ENCODE results near the gene PDLIM4. TPM values are rescaled to one million over a fixed set of nuclear protein-coding genes. Genes with fewer than 3 reads are reported as not detected.

PDLIM4 gene
- total RNA-seq, 1 donor from 2014 or later, result 56.6 TPM

- peak overlapping the region; percentile 99 for H3K27ac ChIP-seq (ENCODE audit: low read depth, low read length)
- H3K36me3 Mint-ChIP-seq (ENCODE audit: low read depth, unreplicated experiment), result peaks cover 6% of the 10 kb centered on the region
- peak overlapping the region; percentile 87 for H3K4me3 Mint-ChIP-seq (ENCODE audit: unreplicated experiment)
- H3K27ac Mint-ChIP-seq (ENCODE audit: unreplicated experiment), result peak overlapping the region; percentile 75
- peak overlapping the region; percentile 97 for H3K4me2 ChIP-seq (ENCODE audit: low read length)
- peaks cover 55% of the 10 kb centered on the region for H3K4me1 ChIP-seq (ENCODE audit: insufficient read depth, low read length)
- H3K4me3 ChIP-seq (ENCODE audit: insufficient read depth, low read depth, low read length), result peak overlapping the region; percentile 89
- DNase-seq (ENCODE audit: low read depth), result peak; percentile 50
- H3K9me3 Mint-ChIP-seq (ENCODE audit: unreplicated experiment), result peaks cover 3% of the 10 kb centered on the region
- H3K36me3 ChIP-seq (ENCODE audit: insufficient read depth, low read length), result peaks cover 14% of the 10 kb centered on the region
- peak overlapping the region; percentile 49 for H2AFZ ChIP-seq (ENCODE audit: low read depth, low read length)
- H3K27me3 ChIP-seq (ENCODE audit: insufficient read depth, low read length), result no peaks in the 10 kb centered on the region
- peak overlapping the region; percentile 100 for H3K9ac ChIP-seq (ENCODE audit: low read length)
- peaks cover 64% of the 10 kb centered on the region for H3K79me2 ChIP-seq (ENCODE audit: insufficient read depth, low read length)
- H4K20me1 ChIP-seq (ENCODE audit: insufficient read depth, low read length), result peaks cover 39% of the 10 kb centered on the region
- peaks cover 4% of the 10 kb centered on the region for H3K27me3 Mint-ChIP-seq (ENCODE audit: low read depth, unreplicated experiment)
- peaks cover 30% of the 10 kb centered on the region for H3K4me1 Mint-ChIP-seq (ENCODE audit: low read depth, unreplicated experiment)
- H3K9me3 ChIP-seq (ENCODE audit: insufficient read depth, low read depth, low read length), result no peaks in the 10 kb centered on the region
- TF ChIP-seq EZH2 (IDR thresholded peaks at IDR 0.05; ENCODE audit: insufficient read depth, low read length) (no peak), CTCF (IDR thresholded peaks at IDR 0.05; ENCODE audit: insufficient read depth, low read depth, low read length) (no peak)
- FAIRE-seq, result no peak
Observed at GRCh38 chr5:132258102-132259068, 889 bp downstream of the PDLIM4 start.

- DNase-seq (ENCODE audit: low read depth) (peak; percentile 91), FAIRE-seq (no peak)
- Histone ChIP-seq H3K36me3 (ENCODE audit: insufficient read depth, low read length) (peaks cover 18% of the 10 kb centered on the region), H2AFZ (ENCODE audit: low read depth, low read length) (no peak overlapping the region), H3K27me3 (ENCODE audit: insufficient read depth, low read length) (no peaks in the 10 kb centered on the region), H3K79me2 (ENCODE audit: insufficient read depth, low read length) (peaks cover 72% of the 10 kb centered on the region), H3K4me1 (ENCODE audit: insufficient read depth, low read length) (peaks cover 64% of the 10 kb centered on the region), H3K4me3 (ENCODE audit: insufficient read depth, low read depth, low read length) (peak overlapping the region; percentile 89), H3K27ac (ENCODE audit: low read depth, low read length) (peak overlapping the region; percentile 99), H3K9ac (ENCODE audit: low read length) (peak overlapping the region; percentile 100), H3K9me3 (ENCODE audit: insufficient read depth, low read depth, low read length) (no peaks in the 10 kb centered on the region), H3K4me2 (ENCODE audit: low read length) (peak overlapping the region; percentile 97), H4K20me1 (ENCODE audit: insufficient read depth, low read length) (peaks cover 45% of the 10 kb centered on the region)
- H3K4me3 Mint-ChIP-seq (ENCODE audit: unreplicated experiment), result peak overlapping the region; percentile 87
- TF ChIP-seq CTCF (IDR thresholded peaks at IDR 0.05; ENCODE audit: insufficient read depth, low read depth, low read length), result no peak
- no peak for TF ChIP-seq EZH2 (IDR thresholded peaks at IDR 0.05; ENCODE audit: insufficient read depth, low read length)
- peak overlapping the region; percentile 72 for H3K27ac Mint-ChIP-seq (ENCODE audit: unreplicated experiment)
- H3K36me3 Mint-ChIP-seq (ENCODE audit: low read depth, unreplicated experiment), result peaks cover 9% of the 10 kb centered on the region
- H3K4me1 Mint-ChIP-seq (ENCODE audit: low read depth, unreplicated experiment), result peaks cover 38% of the 10 kb centered on the region
- peaks cover 4% of the 10 kb centered on the region for H3K27me3 Mint-ChIP-seq (ENCODE audit: low read depth, unreplicated experiment)
- H3K9me3 Mint-ChIP-seq (ENCODE audit: unreplicated experiment), result peaks cover 3% of the 10 kb centered on the region
Observed at GRCh38 chr5:132259069-132259851, 1.8 kb downstream of the PDLIM4 start.

All from astrocyte (in vitro differentiated cells and primary cell).